NOMO-1 (cell line): Measurements from ENCODE around the gene AMHR2.

Experiments
- DNase-seq, 2 experiments: peaks; one replicate each; lab custom pipeline; 2025; ENCODE audit not compliant: unreplicated experiment in 2 of 2; lab: John Stamatoyannopoulos, UW

AMHR2 gene

DNA sequence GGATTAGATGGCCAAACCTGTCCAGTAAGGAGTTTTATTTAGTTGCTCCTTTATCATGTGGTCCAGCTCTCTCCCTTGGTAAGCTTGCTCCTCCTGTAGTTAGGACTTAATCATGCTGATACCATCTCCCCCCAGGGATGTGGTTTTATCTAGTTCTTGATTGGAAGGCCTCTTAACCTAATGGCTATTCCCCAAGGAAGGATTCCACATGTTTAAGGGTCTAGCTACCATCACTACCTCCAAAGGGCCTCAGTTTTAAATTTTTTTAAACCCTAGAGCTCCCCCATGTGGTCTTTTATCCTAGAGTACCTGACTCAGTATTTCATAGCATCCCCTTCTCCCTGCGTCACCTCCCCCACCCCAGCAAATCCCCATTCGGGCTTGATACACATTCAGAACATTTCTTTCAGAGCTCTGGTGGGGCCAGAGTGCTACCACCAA is 53.1 kb downstream of the AMHR2 start:
- DNase-seq: no peak

DNA sequence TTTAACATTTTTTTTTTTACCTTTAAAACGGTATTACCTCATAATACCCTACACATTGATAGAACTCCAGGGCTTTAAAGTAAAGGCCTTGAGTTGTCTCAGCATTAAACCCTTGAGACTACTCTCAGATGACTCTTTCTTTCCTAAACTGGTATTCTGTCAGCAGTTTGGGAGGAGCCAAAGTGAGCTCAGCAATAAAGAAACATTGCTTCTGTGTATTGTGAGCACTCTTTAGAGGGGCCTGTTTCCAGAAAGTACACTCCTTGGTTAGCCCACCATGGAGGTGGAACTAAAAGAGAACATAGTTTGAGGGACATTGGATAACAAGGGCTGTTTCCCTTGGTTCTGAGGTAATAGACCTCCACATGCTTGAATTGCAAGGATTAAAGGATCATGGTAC is 55.2 kb downstream of the AMHR2 start:
- DNase-seq: no peak

- no peak for DNase-seq
Measured at GRCh38 chr12:53479331-53479730, 55.7 kb downstream of the AMHR2 start.

GRCh38 chr12:53480491-53481442 is 57.1 kb downstream of the AMHR2 start:
- DNase-seq: no peak
